H9 (cell line): ENCODE data around the gene SH2D2A. TPM values are rescaled to one million over a fixed set of nuclear protein-coding genes. Genes with fewer than 3 reads are reported as not detected.

ENCODE experiments used
- DNase-seq: peaks from one replicate; pipeline ENCODE4 v3.0.0-alpha.2; 2017
- H2AFZ ChIP-seq: one replicate; pipeline ENCODE4 v1.6.1; 2013; ENCODE audit warnings: mild to moderate bottlenecking, low read length, control low read depth, moderate library complexity
- H2AK5ac ChIP-seq: 2 replicates; pipeline ENCODE4 v1.6.1; 2013; ENCODE audit warnings: low read length, control low read depth, mixed read lengths; ENCODE audit not compliant: insufficient read length
- H2BK120ac ChIP-seq: one replicate; pipeline ENCODE4 v1.6.1; 2013; ENCODE audit warnings: low read depth, mild to moderate bottlenecking, low read length, control low read depth, inconsistent platforms; ENCODE audit not compliant: poor library complexity, severe bottlenecking
- H2BK12ac ChIP-seq: 2 replicates; pipeline ENCODE4 v1.6.1; 2013; ENCODE audit warnings: low read length, control low read depth, mixed read lengths, low read depth; ENCODE audit not compliant: insufficient read length
- H2BK15ac ChIP-seq: 2 replicates; pipeline ENCODE4 v1.6.1; 2013; ENCODE audit warnings: low read depth, low read length, control low read depth
- H2BK20ac ChIP-seq: one replicate; pipeline ENCODE4 v1.6.1; 2013; ENCODE audit warnings: low read depth, mild to moderate bottlenecking, low read length, control low read depth, inconsistent platforms; ENCODE audit not compliant: poor library complexity, severe bottlenecking
- H2BK5ac ChIP-seq: 2 replicates; pipeline ENCODE4 v1.6.1; 2013; ENCODE audit warnings: low read length, control low read depth, mixed read lengths; ENCODE audit not compliant: insufficient read length
- H3K14ac ChIP-seq: 2 replicates; pipeline ENCODE4 v1.6.1; 2013; ENCODE audit warnings: low read length, control low read depth; ENCODE audit not compliant: insufficient read depth
- H3K18ac ChIP-seq: 2 replicates; pipeline ENCODE4 v1.6.1; 2013; ENCODE audit warnings: low read depth, mild to moderate bottlenecking, mixed read lengths, low read length, control low read depth; ENCODE audit not compliant: insufficient read length
- H3K23ac ChIP-seq: 2 replicates; pipeline ENCODE4 v1.6.1; 2013; ENCODE audit warnings: low read length, control low read depth, mixed read lengths, low read depth; ENCODE audit not compliant: insufficient read length
- H3K23me2 ChIP-seq: 2 replicates; pipeline ENCODE4 v1.6.1; 2013; ENCODE audit warnings: low read depth, mild to moderate bottlenecking, mixed read lengths, low read length, control low read depth; ENCODE audit not compliant: insufficient read length, poor library complexity, severe bottlenecking
- H3K27ac ChIP-seq: 2 replicates; pipeline ENCODE4 v1.5.1; 2013; ENCODE audit warnings: low read length, control low read depth, mixed read lengths, low read depth; ENCODE audit not compliant: insufficient read length
- H3K27me3 ChIP-seq: 2 replicates; pipeline ENCODE4 v1.6.1; 2013; ENCODE audit warnings: low read length, control low read depth, inconsistent platforms; ENCODE audit not compliant: insufficient read depth
- H3K4ac ChIP-seq: 2 replicates; pipeline ENCODE4 v1.6.1; 2013; ENCODE audit warnings: low read depth, mild to moderate bottlenecking, control low read depth, inconsistent platforms, low read length, moderate library complexity
- H3K4me1 ChIP-seq: 2 replicates; pipeline ENCODE4 v1.6.1; 2013; ENCODE audit warnings: low read length, control low read depth, inconsistent platforms; ENCODE audit not compliant: insufficient read depth
- H3K4me2 ChIP-seq: 2 replicates; pipeline ENCODE4 v1.6.1; 2013; ENCODE audit warnings: low read length, control low read depth, mixed read lengths; ENCODE audit not compliant: insufficient read length, insufficient read depth
- H3K56ac ChIP-seq: 2 replicates; pipeline ENCODE4 v1.6.1; 2013; ENCODE audit warnings: low read depth, mild to moderate bottlenecking, mixed read lengths, low read length, control low read depth; ENCODE audit not compliant: insufficient read length
- H3K79me1 ChIP-seq: 2 replicates; pipeline ENCODE4 v1.6.1; 2013; ENCODE audit warnings: low read depth, mild to moderate bottlenecking, moderate library complexity, low read length, control low read depth, inconsistent platforms; ENCODE audit not compliant: insufficient read depth, poor library complexity, severe bottlenecking
- H3K79me2 ChIP-seq: 2 replicates; pipeline ENCODE4 v1.6.1; 2013; ENCODE audit warnings: low read length, control low read depth, inconsistent platforms; ENCODE audit not compliant: insufficient read depth
- H3K9ac ChIP-seq: 2 replicates; pipeline ENCODE4 v1.6.1; 2013; ENCODE audit warnings: low read length, control low read depth, mixed read lengths; ENCODE audit not compliant: insufficient read length; ENCODE audit errors: extremely low read depth
- H3K9me3 ChIP-seq: one replicate; pipeline ENCODE4 v1.6.1; 2013; ENCODE audit warnings: low read depth, low read length, inconsistent platforms; ENCODE audit not compliant: control insufficient read depth
- H3T11ph ChIP-seq: one replicate; pipeline ENCODE4 v1.6.1; 2013; ENCODE audit warnings: mild to moderate bottlenecking, low read length, control low read depth, inconsistent platforms
- H4K20me1 ChIP-seq: one replicate; pipeline ENCODE4 v1.6.1; 2013; ENCODE audit not compliant: control insufficient read depth, insufficient read length, insufficient read depth
- H4K5ac ChIP-seq: 2 replicates; pipeline ENCODE4 v1.6.1; 2013; ENCODE audit warnings: low read depth, mild to moderate bottlenecking, mixed read lengths, low read length, control low read depth; ENCODE audit not compliant: insufficient read length
- H4K8ac ChIP-seq: replicated peaks from 2 replicates; pipeline ENCODE4 v1.6.1; 2013; ENCODE audit warnings: low read length, control low read depth, mixed read lengths, low read depth; ENCODE audit not compliant: insufficient read length
- H4K91ac ChIP-seq: 2 replicates; pipeline ENCODE4 v1.6.1; 2013; ENCODE audit warnings: low read depth, mild to moderate bottlenecking, moderate library complexity, mixed read lengths, low read length, control low read depth; ENCODE audit not compliant: insufficient read length
- H3K27ac Mint-ChIP-seq, 3 experiments: 2 replicates in 2 of 3; 3 replicates in 1 of 3; pipeline ENCODE4 v1.8.0; 2020 to 2021; ENCODE audit warnings: mixed read lengths in 3 of 3, mild to moderate bottlenecking in 1 of 3, moderate library complexity in 1 of 3
- H3K27me3 Mint-ChIP-seq: 2 replicates; pipeline ENCODE4 v1.8.0; 2021; ENCODE audit warnings: low read depth, mild to moderate bottlenecking, moderate library complexity, mixed read lengths
- H3K36me3 Mint-ChIP-seq, 3 experiments: 2 replicates in 2 of 3; 3 replicates in 1 of 3; pipeline ENCODE4 v1.8.0; 2020 to 2021; ENCODE audit warnings: low read depth in 3 of 3, mixed read lengths in 3 of 3; ENCODE audit not compliant: insufficient read depth in 1 of 3
- H3K4me1 Mint-ChIP-seq, 2 experiments: 2 replicates each; pipeline ENCODE4 v1.8.0; 2020; ENCODE audit warnings: mixed read lengths in 2 of 2
- H3K4me3 Mint-ChIP-seq, 2 experiments: 2 replicates in 1 of 2; 3 replicates in 1 of 2; pipeline ENCODE4 v1.8.0; 2020 to 2021; ENCODE audit warnings: mild to moderate bottlenecking in 2 of 2, mixed read lengths in 2 of 2, moderate library complexity in 1 of 2
- H3K9me3 Mint-ChIP-seq, 2 experiments: 2 replicates in 1 of 2; 3 replicates in 1 of 2; pipeline ENCODE4 v1.8.0; 2020; ENCODE audit warnings: mild to moderate bottlenecking in 2 of 2, mixed read lengths in 2 of 2, moderate library complexity in 1 of 2
- CTCF ChIP-seq: fragments of 200-600 bp; sonication (generic); conservative IDR thresholded peaks from 3 replicates; pipeline ENCODE4 v1.8.0; 2021; ENCODE audit warnings: antibody characterized with exemption, mild to moderate bottlenecking
- WGBS: extraction: QIAGEN DNeasy Blood & Tissue Kit; methylation state at CpG from one replicate; pipeline ENCODE4 v1.1.7; 2013; ENCODE audit warnings: missing lambda C conversion rate, low lambda C conversion rate, mixed read lengths; ENCODE audit not compliant: insufficient read length; ENCODE audit errors: extremely low coverage; 5-methylcytosine and 5-hydroxymethylcytosine counted together
- total RNA-seq: library from RNA; stranded (reverse); gene quantifications from 2 replicates; pipeline ENCODE4 v1.2.1, GENCODE V29; 2021

Gene SH2D2A
- total RNA-seq, 1 experiment from 2014 or later, result 2.0 TPM

- no peak for TF ChIP-seq CTCF
- no peak overlapping the region for H3K27ac Mint-ChIP-seq
Observed at GRCh38 chr1:156796340-156797097, 20.1 kb downstream of the SH2D2A start.

More at GRCh38 chr1:156796340-156797097, 20.1 kb downstream of the SH2D2A start:
- DNase-seq, result no peak
- Histone ChIP-seq H2BK20ac (no peak overlapping the region), H3K4ac (no peak overlapping the region), H3K27me3 (no peaks in the 10 kb centered on the region), H4K91ac (no peak overlapping the region), H4K5ac (no peak overlapping the region), H3K56ac (no peak overlapping the region), H3K79me2 (no peaks in the 10 kb centered on the region), H2BK120ac (no peak overlapping the region), H2BK15ac (no peak overlapping the region), H3K23ac (no peak overlapping the region), H4K20me1 (no peaks in the 10 kb centered on the region), H2BK5ac (no peak overlapping the region), H3K79me1 (no peaks in the 10 kb centered on the region), H3K23me2 (no peaks in the 10 kb centered on the region), H2AK5ac (no peak overlapping the region), H2AFZ (no peak overlapping the region), H3K18ac (no peak overlapping the region), H3K14ac (no peak overlapping the region), H3K9me3 (no peaks in the 10 kb centered on the region), H2BK12ac (no peak overlapping the region), H3T11ph (no peak overlapping the region), H3K4me1 (no peaks in the 10 kb centered on the region), H3K9ac (no peak overlapping the region), H4K8ac (no peak overlapping the region), H3K4me2 (no peak overlapping the region), H3K27ac (no peak overlapping the region)
- H3K4me3 Mint-ChIP-seq, result no peak overlapping the region
- no peaks in the 10 kb centered on the region for H3K9me3 Mint-ChIP-seq
- no peaks in the 10 kb centered on the region for H3K4me1 Mint-ChIP-seq
- no peaks in the 10 kb centered on the region for H3K27me3 Mint-ChIP-seq
- WGBS, result no CpG with 5 or more reads among the region's 8 CpGs
- H3K36me3 Mint-ChIP-seq, result peaks cover 38 to 89% (median 70%) of the 10 kb centered on the region in 3 experiments; a peak in 6 of 7 replicates
